Neuronal stem cell (in vitro differentiated cells): ENCODE results near the gene CASP10.
A peak's percentile ranks its signal among the peaks of the same experiment; 100 is the strongest.

Experiments
- DNase-seq: peaks from one replicate; pipeline ENCODE4 v3.0.0-alpha.2; 2013; ENCODE audit warnings: low spot score
- H2AFZ ChIP-seq: one replicate; pipeline ENCODE4 v1.6.1; 2013; ENCODE audit warnings: mild to moderate bottlenecking, low read length, inconsistent platforms
- H2AK5ac ChIP-seq: 2 replicates; pipeline ENCODE4 v1.6.1; 2013; ENCODE audit warnings: low read depth, mild to moderate bottlenecking, inconsistent platforms, low read length, moderate library complexity, mixed read lengths
- H2BK120ac ChIP-seq: 2 replicates; pipeline ENCODE4 v1.6.1; 2013; ENCODE audit warnings: low read depth, mild to moderate bottlenecking, inconsistent platforms, low read length, moderate library complexity, mixed read lengths
- H2BK12ac ChIP-seq: one replicate; pipeline ENCODE4 v1.6.1; 2013; ENCODE audit warnings: low read length, inconsistent platforms
- H2BK15ac ChIP-seq: 2 replicates; pipeline ENCODE4 v1.6.1; 2013; ENCODE audit warnings: mild to moderate bottlenecking, low read length, inconsistent platforms, mixed read lengths
- H2BK5ac ChIP-seq: one replicate; pipeline ENCODE4 v1.6.1; 2013; ENCODE audit warnings: inconsistent platforms, mild to moderate bottlenecking, low read length, moderate library complexity
- H3K14ac ChIP-seq: one replicate; pipeline ENCODE4 v1.6.1; 2013; ENCODE audit warnings: low read length, inconsistent platforms
- H3K18ac ChIP-seq: 2 replicates; pipeline ENCODE4 v1.6.1; 2013; ENCODE audit warnings: low read length, inconsistent platforms
- H3K23ac ChIP-seq: 2 replicates; pipeline ENCODE4 v1.6.1; 2013; ENCODE audit warnings: low read depth, mild to moderate bottlenecking, mixed read lengths, low read length, inconsistent platforms; ENCODE audit not compliant: poor library complexity
- H3K27ac ChIP-seq: replicated peaks from 3 replicates; pipeline ENCODE4 v1.5.1; 2013; ENCODE audit warnings: low read length, inconsistent platforms
- H3K27me3 ChIP-seq, 3 experiments: 2 replicates each; pipeline ENCODE4 v1.6.1; 2013; ENCODE audit warnings: low read length in 3 of 3, mild to moderate bottlenecking in 2 of 3, inconsistent platforms in 1 of 3, low read depth in 1 of 3, mixed read lengths in 1 of 3, moderate library complexity in 1 of 3; ENCODE audit not compliant: control insufficient read depth in 3 of 3, insufficient read depth in 3 of 3
- H3K36me3 ChIP-seq, 2 donors: replicated peaks in 1 of 2; 2 replicates each; pipeline ENCODE4 v1.6.1; 2013; ENCODE audit warnings: low read length in 2 of 2; ENCODE audit not compliant: control insufficient read depth in 2 of 2, insufficient read depth in 2 of 2
- H3K4ac ChIP-seq: 2 replicates; pipeline ENCODE4 v1.6.1; 2013; ENCODE audit warnings: inconsistent platforms, mild to moderate bottlenecking, low read length, moderate library complexity
- H3K4me1 ChIP-seq, 2 donors: 1 replicate in 1 of 2; 2 replicates in 1 of 2; pipeline ENCODE4 v1.6.1; 2013; ENCODE audit warnings: low read length in 2 of 2, low read depth in 1 of 2; ENCODE audit not compliant: control insufficient read depth in 2 of 2, insufficient read depth in 1 of 2
- H3K4me2 ChIP-seq: one replicate; pipeline ENCODE4 v1.6.1; 2013; ENCODE audit warnings: mild to moderate bottlenecking, low read length, inconsistent platforms; ENCODE audit not compliant: insufficient read depth, poor library complexity, severe bottlenecking
- H3K4me3 ChIP-seq, 2 donors: 2 replicates each; pipeline ENCODE4 v1.5.1; 2013; ENCODE audit warnings: low read length in 2 of 2, mild to moderate bottlenecking in 2 of 2, inconsistent platforms in 1 of 2, moderate library complexity in 1 of 2
- H3K79me1 ChIP-seq: one replicate; pipeline ENCODE4 v1.6.1; 2013; ENCODE audit warnings: low read depth, mild to moderate bottlenecking, inconsistent platforms, low read length, moderate library complexity
- H3K9ac ChIP-seq: one replicate; pipeline ENCODE4 v1.6.1; 2013; ENCODE audit warnings: mild to moderate bottlenecking, low read depth, low read length, inconsistent platforms; ENCODE audit not compliant: poor library complexity
- H3K9me3 ChIP-seq, 2 donors: replicated peaks in 1 of 2; 2 replicates each; pipeline versions ENCODE3 to v1.6.1; 2013; ENCODE audit warnings: low read length in 2 of 2, mild to moderate bottlenecking in 2 of 2, inconsistent platforms in 1 of 2, low read depth in 1 of 2, mixed read lengths in 1 of 2, moderate library complexity in 1 of 2; ENCODE audit not compliant: control insufficient read depth in 2 of 2, insufficient read depth in 1 of 2
- H4K8ac ChIP-seq: one replicate; pipeline ENCODE4 v1.6.1; 2013; ENCODE audit warnings: low read depth, mild to moderate bottlenecking, inconsistent platforms, low read length, moderate library complexity
- H4K91ac ChIP-seq: one replicate; pipeline ENCODE4 v1.6.1; 2013; ENCODE audit warnings: low read length, low read depth, mild to moderate bottlenecking, inconsistent platforms; ENCODE audit not compliant: poor library complexity
- WGBS, 2 donors: extraction: QIAGEN DNeasy Blood & Tissue Kit; methylation state at CpG; one replicate each; pipeline ENCODE4 v1.1.7; 2013; ENCODE audit warnings: missing lambda C conversion rate in 2 of 2, mixed read lengths in 1 of 2; ENCODE audit not compliant: insufficient read length in 2 of 2, insufficient replicate concordance in 1 of 2; ENCODE audit errors: extremely low coverage in 2 of 2; 5-methylcytosine and 5-hydroxymethylcytosine counted together

Gene CASP10

DNA sequence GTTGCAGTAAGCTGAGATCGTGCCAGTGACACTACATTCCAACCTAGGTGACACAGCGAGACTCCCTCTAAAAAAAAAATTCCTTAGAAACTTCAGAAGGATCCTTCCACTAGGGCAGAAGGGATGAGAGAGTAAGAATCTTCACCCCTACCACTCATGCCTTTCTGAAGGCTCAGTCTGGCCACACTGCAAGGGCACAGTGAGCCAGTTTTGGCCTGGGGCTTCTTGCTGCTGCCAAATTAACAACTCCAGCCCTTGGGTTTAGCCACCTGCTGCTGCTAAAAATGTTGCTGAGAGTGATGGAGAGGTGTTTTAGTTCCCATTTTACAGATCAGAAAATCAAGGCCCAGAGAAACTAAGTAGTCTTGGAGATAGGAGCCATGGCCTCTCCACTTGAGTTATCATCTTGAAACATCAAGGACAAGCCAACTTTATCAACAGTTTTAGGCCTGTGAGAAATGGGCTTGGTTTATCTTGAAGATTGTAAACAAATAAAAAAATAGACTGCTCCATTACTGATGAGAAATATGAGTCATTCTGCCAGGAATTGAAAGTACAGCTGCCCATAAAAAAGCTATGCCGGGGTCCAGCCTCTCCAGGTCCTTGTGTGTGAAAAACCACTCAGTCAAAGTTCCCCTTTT is 45.5 kb downstream of the CASP10 start:
- Histone ChIP-seq H3K79me1 (no peaks in the 10 kb centered on the region), H3K23ac (no peak overlapping the region), H3K27me3 (peaks cover 0 to 7% (median 0%) of the 10 kb centered on the region in 3 experiments), H3K4me3 (no peak overlapping the region), H3K18ac (no peak overlapping the region), H3K4ac (no peak overlapping the region), H2BK120ac (no peak overlapping the region), H2AFZ (peak overlapping the region; percentile 69), H3K4me2 (no peak overlapping the region), H3K36me3 (no peaks in the 10 kb centered on the region), H3K27ac (no peak overlapping the region), H3K9me3 (peaks cover 0 to 2% of the 10 kb centered on the region in 2 donors), H2BK12ac (no peak overlapping the region), H3K14ac (no peak overlapping the region), H3K9ac (no peak overlapping the region), H3K4me1 (peaks cover 0 to 2% of the 10 kb centered on the region in 2 donors), H4K8ac (no peak overlapping the region), H2BK15ac (no peak overlapping the region), H2AK5ac (no peak overlapping the region), H4K91ac (no peak overlapping the region), H2BK5ac (no peak overlapping the region)
- WGBS, 2 donors = no CpG with 5 or more reads among the region's 3 CpGs
- no peak for DNase-seq

- H2AFZ ChIP-seq = peak overlapping the region; percentile 69
- no peak overlapping the region for H4K91ac ChIP-seq
- no peak overlapping the region for H3K14ac ChIP-seq
- H2BK120ac ChIP-seq = no peak overlapping the region
- H3K4ac ChIP-seq = no peak overlapping the region
- H3K27me3 ChIP-seq = peaks cover 0 to 7% (median 0%) of the 10 kb centered on the region in 3 experiments
- no peak overlapping the region for H3K18ac ChIP-seq
- no peak overlapping the region for H3K4me2 ChIP-seq
- H3K9me3 ChIP-seq = peaks cover 0 to 2% of the 10 kb centered on the region in 2 donors
- H2AK5ac ChIP-seq = no peak overlapping the region
- WGBS, 2 donors = no CpG with 5 or more reads among the region's 12 CpGs
- H3K4me1 ChIP-seq = peaks cover 0 to 2% of the 10 kb centered on the region in 2 donors
- no peak for DNase-seq
- no peak overlapping the region for H3K23ac ChIP-seq
- no peak overlapping the region for H2BK5ac ChIP-seq
- no peak overlapping the region for H3K27ac ChIP-seq
- no peaks in the 10 kb centered on the region for H3K79me1 ChIP-seq
- H3K36me3 ChIP-seq = no peaks in the 10 kb centered on the region
- no peak overlapping the region for H2BK15ac ChIP-seq
- H3K4me3 ChIP-seq = no peak overlapping the region
- no peak overlapping the region for H4K8ac ChIP-seq
- no peak overlapping the region for H2BK12ac ChIP-seq
- no peak overlapping the region for H3K9ac ChIP-seq
Observed at GRCh38 chr2:201228912-201229290, 46.0 kb downstream of the CASP10 start.

DNA sequence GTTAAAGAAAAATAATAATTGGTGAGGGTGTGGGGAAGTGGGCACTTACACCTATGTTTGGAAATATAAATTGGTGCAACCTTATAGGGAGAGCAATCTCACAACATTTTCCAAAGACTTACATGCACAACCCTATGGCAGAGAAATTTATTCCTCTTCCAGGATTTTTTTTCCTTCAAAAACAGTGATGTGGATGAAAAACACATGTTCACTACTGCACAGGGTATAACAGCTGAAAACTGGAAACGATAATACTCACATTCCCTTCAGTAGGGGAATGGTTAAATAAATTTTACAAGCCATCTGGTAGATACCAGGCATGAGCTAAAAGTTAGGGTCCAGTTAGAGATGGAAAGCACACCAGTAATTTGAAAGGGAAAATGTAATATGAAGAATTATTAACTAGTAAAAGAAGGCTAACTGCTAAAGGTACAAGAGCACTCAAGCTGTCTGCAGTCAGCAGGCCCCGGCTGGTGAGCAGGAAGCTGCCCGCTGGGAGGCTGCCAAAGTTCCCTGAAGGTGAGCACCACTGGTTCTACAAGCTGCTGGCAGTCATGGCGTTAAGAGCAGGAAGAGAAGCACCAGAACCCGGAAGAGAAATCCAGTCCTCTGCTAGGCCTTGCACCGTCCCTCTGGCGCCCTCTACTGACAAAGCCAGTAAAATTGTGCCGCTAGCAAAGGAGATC is 49.0 kb downstream of the CASP10 start:
- Histone ChIP-seq H3K27ac (no peak overlapping the region), H2BK15ac (no peak overlapping the region), H3K9me3 (peaks cover 0 to 2% of the 10 kb centered on the region in 2 donors), H3K4me3 (peak overlapping the region in 1 of 2 donors; percentile 41), H2BK12ac (no peak overlapping the region), H3K27me3 (peaks cover 0 to 4% (median 0%) of the 10 kb centered on the region in 3 experiments), H2AFZ (peak overlapping the region; percentile 89), H3K18ac (peak overlapping the region; percentile 85), H2BK120ac (no peak overlapping the region), H3K4me1 (no peaks in the 10 kb centered on the region), H3K4ac (no peak overlapping the region), H2AK5ac (no peak overlapping the region), H3K79me1 (no peaks in the 10 kb centered on the region), H3K9ac (no peak overlapping the region), H3K14ac (no peak overlapping the region), H2BK5ac (peak overlapping the region; percentile 6), H3K36me3 (no peaks in the 10 kb centered on the region), H4K8ac (no peak overlapping the region), H4K91ac (no peak overlapping the region), H3K4me2 (no peak overlapping the region), H3K23ac (no peak overlapping the region)
- WGBS, 2 donors = no CpG with 5 or more reads among the region's 8 CpGs
- peak; percentile 65 for DNase-seq

DNA sequence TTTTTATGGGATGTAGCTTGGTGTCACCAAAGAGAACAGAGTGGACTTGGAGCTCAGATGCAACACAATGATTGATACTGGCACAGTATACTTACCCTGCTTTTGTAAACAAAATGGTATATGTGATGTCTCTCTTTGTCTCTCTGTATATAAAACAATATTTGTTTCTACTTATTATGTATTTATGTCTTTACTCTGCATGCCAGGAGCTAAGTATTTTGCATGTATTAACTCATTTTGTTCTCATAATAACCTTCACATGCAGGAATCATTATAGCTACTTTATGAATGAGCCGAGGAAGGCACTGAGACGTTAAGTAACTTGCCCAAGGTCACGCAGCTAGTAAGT is 49.5 kb downstream of the CASP10 start:
- DNase-seq = no peak
- Histone ChIP-seq H3K9ac (no peak overlapping the region), H3K79me1 (no peaks in the 10 kb centered on the region), H2AK5ac (no peak overlapping the region), H4K8ac (no peak overlapping the region), H2AFZ (peak overlapping the region; percentile 89), H2BK120ac (no peak overlapping the region), H3K18ac (no peak overlapping the region), H2BK12ac (no peak overlapping the region), H3K27me3 (no peaks in the 10 kb centered on the region), H4K91ac (no peak overlapping the region), H3K4ac (no peak overlapping the region), H2BK5ac (peak overlapping the region; percentile 6), H3K9me3 (peaks cover 0 to 2% of the 10 kb centered on the region in 2 donors), H2BK15ac (no peak overlapping the region), H3K4me2 (no peak overlapping the region), H3K4me1 (no peaks in the 10 kb centered on the region), H3K14ac (no peak overlapping the region), H3K23ac (no peak overlapping the region), H3K27ac (no peak overlapping the region), H3K4me3 (no peak overlapping the region), H3K36me3 (no peaks in the 10 kb centered on the region)
- no CpG with 5 or more reads among the region's 3 CpGs for WGBS, 2 donors
